ENCODE results near the gene CAMKK2. TPM values are rescaled to one million over a fixed set of nuclear protein-coding genes. Genes with fewer than 3 reads are reported as not detected.

Gene CAMKK2
- total and polyA plus RNA-seq, 9 of the 15 experiments (the other 6 are each of a cell fraction or from before 2014, with no cell fraction given), result 4.3 to 32.0 (median 18.2) TPM

DNA sequence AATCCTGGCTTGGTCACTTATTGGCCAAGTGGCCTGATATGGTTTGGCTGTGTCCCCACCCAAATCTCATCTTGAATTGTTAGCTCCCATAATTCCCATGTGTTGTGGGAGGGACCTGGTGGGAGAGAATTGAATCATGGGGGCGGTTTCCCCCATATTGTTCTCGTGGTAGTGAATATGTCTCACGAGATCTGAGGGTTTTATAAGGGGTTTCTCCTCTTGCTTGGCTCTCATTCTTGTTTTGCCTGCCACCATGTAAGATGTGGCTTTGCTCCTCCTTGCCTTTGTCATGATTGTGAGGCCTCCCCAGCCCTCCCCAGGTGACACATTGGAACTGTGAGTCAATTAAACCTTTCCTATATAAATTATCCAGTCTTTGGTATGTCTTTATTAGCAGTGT lies 105.4 kb downstream of the CAMKK2 start (continued):
- TF ChIP-seq, protein P1, sequence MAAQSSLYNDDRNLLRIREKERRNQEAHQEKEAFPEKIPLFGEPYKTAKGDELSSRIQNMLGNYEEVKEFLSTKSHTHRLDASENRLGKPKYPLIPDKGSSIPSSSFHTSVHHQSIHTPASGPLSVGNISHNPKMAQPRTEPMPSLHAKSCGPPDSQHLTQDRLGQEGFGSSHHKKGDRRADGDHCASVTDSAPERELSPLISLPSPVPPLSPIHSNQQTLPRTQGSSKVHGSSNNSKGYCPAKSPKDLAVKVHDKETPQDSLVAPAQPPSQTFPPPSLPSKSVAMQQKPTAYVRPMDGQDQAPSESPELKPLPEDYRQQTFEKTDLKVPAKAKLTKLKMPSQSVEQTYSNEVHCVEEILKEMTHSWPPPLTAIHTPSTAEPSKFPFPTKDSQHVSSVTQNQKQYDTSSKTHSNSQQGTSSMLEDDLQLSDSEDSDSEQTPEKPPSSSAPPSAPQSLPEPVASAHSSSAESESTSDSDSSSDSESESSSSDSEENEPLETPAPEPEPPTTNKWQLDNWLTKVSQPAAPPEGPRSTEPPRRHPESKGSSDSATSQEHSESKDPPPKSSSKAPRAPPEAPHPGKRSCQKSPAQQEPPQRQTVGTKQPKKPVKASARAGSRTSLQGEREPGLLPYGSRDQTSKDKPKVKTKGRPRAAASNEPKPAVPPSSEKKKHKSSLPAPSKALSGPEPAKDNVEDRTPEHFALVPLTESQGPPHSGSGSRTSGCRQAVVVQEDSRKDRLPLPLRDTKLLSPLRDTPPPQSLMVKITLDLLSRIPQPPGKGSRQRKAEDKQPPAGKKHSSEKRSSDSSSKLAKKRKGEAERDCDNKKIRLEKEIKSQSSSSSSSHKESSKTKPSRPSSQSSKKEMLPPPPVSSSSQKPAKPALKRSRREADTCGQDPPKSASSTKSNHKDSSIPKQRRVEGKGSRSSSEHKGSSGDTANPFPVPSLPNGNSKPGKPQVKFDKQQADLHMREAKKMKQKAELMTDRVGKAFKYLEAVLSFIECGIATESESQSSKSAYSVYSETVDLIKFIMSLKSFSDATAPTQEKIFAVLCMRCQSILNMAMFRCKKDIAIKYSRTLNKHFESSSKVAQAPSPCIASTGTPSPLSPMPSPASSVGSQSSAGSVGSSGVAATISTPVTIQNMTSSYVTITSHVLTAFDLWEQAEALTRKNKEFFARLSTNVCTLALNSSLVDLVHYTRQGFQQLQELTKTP (IDR thresholded peaks at IDR 0.05; ENCODE audit: low read depth in 1 of 2, partially characterized antibody in 2 of 2), result no peak
- TF ChIP-seq ZNF41 (CRISPR knock-in tag; conservative IDR thresholded peaks at IDR 0.05), result no peak
- TF ChIP-seq RCOR1 (IDR thresholded peaks at IDR 0.05; ENCODE audit: borderline replicate concordance in 1 of 2, low read depth in 2 of 2, low read length in 2 of 2), result no peak
- TF ChIP-seq ZNF224 (CRISPR knock-in tag; IDR thresholded peaks at IDR 0.05), result no peak
- TF ChIP-seq, protein P2, sequence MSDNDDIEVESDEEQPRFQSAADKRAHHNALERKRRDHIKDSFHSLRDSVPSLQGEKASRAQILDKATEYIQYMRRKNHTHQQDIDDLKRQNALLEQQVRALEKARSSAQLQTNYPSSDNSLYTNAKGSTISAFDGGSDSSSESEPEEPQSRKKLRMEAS (CRISPR knock-in tag; IDR thresholded peaks at IDR 0.05), result no peak
- no peak for TF ChIP-seq SAP30 (IDR thresholded peaks at IDR 0.05; ENCODE audit: borderline replicate concordance, insufficient read depth, low read depth, low read length, poor library complexity, severe bottlenecking)

Measured in K562 (cell line).